CD4-positive, alpha-beta T cell treated with Interleukin-6 at 100 ng/mL for 8 hours (primary cell): Measurements from ENCODE around the gene MRPS9.

ENCODE experiments used
- DNase-seq: peaks from one replicate; pipeline ENCODE4 v3.0.0-alpha.2; 2020; ENCODE audit warnings: mixed read lengths, low spot score

Gene MRPS9

DNA sequence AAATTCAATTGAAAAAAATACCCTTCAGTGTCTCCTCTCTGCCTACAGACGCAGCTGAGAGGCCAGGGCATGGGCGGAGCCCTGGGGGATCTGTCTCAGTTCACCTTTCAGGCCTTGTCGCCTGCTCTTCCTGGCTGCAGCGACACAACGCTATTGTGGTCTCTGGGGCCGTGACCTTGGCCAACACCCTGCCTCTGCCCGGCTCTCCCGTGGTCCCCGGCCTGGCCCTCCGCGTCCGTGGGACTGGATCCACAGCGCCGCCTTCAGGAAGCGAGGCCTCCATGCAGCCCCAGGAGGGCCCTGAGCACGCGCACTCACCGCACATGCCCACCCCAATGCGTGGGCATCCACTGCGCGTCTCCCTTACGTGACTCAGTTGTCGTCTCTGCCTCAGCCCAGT is 81.1 kb downstream of the MRPS9 start:
- DNase-seq, result no peak

DNA sequence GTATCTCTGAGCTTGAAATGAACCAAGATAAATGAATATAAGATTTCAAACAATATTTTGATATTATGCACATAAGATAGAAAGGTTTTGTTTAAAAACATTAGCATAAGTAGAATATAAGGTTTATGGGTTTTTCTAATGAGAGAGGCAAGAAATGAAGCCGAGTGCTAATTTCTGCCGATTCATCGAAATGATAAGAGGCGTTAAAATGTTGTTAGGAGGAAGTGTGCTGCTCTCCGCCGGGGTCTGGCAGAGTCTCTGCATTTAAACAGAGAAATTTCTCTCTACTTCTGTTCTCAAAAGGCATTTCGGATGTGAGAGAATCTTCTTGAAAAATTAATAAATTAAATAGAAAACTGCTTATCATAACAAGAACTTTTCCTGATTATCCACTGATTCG is 83.6 kb downstream of the MRPS9 start:
- DNase-seq, result no peak

DNA sequence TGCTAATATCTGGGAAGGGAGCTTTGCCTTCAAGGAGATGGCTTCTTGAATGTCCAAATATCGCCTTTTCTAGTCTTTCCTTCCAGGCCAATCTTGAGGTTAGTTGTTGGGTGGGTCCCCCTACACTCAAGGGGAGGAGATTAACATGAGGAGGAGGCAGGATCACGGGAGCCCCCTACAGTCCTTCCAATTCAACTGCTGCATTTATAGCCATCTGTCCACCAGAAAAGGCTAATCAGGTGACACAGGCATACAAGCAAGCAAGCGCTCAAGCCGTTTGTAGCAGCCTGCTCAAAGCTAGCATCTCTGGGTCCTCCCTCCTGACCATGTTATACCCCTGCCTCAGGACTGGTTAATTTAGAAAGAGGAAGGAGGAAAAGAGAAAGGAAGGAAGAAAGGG is 87.6 kb downstream of the MRPS9 start:
- no peak for DNase-seq

DNA sequence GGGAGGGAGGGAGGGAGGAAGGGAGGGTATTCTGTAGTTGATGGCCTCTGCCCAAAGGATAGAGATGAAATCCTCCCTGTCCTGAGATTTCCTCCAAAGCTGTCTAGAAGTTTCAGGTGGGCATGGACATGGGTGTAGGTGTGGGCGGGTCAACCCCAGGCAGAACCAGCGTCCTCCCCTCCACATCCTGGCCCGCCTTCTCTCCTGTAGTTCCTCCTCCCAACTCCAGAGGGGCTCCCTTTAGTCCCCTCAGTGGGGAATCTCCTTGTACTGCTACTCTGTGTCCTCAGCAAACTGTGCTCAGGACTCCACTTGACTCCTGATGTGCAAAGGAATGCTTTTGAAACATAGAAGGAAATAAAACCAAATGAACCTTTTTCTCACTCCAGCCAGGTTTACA is 88.1 kb downstream of the MRPS9 start:
- DNase-seq, result no peak

- DNase-seq, result no peak
Measured at GRCh38 chr2:105126336-105126735, 88.5 kb downstream of the MRPS9 start.

- no peak for DNase-seq
Measured at GRCh38 chr2:105127289-105127915, 89.5 kb downstream of the MRPS9 start.

GRCh38 chr2:105129722-105130232 is 91.9 kb downstream of the MRPS9 start:
- DNase-seq, result no peak

- no peak for DNase-seq
Measured at GRCh38 chr2:105130546-105130945, 92.7 kb downstream of the MRPS9 start.

DNA sequence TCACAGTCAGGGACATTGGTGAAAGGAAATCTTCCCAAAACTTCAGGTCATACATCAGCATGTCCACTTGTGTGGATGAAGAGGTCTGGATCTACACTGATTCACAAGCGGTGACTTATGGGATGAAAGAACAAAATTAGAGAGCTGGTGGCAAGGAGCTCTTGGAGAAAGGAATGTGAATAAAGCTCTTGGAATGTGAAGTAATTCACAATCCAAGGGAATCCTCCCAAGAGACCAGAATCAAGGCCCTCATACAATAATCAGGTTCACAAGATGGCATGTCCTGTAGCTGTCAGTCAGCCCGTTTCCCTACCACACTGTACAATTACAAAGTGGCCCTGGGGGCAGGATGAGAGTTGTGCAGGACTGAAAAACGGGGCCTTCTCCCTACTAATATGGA is 96.2 kb downstream of the MRPS9 start:
- no peak for DNase-seq

DNA sequence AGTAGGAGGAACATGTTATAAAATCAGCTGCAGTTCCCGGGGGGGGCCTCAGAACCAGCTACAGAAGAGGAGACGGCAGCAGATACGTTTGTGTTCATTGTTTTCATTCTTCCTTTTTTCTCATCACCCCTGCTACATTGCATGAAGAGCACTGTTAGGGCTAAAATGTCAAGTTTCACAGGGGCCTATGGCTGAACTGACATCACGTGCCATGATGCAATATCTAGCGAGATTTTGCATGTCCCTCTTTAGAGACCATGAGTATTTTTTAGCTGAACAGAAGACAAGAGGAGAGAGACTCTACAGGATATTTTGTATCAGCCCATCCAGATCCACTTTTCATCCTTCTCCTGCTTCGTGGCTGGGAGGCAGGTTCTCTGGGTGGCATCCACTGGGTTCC is 97.6 kb downstream of the MRPS9 start:
- DNase-seq, result no peak

DNA sequence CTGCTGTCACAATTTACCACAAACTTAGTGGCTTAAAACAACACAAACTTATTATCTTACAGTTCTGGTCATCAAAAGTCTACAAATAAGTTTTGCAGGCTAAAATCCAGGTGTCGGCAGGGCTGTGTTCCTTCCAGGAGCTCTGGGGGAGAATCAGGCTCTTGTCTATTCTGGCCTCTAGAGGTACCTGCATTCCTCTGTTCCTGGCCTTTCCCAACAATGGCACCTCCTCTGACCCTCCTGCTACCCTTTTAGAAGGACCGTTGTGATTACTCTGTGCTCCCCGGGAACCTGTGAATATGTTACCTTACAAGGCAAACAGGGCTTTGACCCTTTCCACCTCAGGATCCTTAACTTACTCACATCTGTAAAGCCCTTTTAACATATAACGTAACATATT is 98.5 kb downstream of the MRPS9 start:
- no peak for DNase-seq

DNA sequence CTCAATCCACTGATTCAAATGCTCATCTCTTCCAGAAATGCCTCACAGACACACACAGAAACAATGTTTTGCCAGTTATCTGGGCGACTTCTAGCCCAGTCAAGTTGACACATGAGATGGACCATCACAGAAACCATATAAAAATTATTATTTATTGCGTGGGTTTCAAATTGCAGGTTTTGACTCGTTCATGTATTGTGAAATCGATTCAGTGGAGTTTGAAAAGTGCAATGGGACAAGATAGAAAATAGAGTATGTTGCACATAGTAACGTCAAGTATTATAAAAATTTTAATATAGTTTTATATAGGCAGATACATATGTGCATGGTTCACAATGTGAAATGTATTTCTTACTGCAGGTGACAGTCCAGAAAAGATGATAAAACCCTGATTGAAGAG is 100.8 kb downstream of the MRPS9 start:
- no peak for DNase-seq

- no peak for DNase-seq
Measured at GRCh38 chr2:105139556-105140239, 101.8 kb downstream of the MRPS9 start.

DNA sequence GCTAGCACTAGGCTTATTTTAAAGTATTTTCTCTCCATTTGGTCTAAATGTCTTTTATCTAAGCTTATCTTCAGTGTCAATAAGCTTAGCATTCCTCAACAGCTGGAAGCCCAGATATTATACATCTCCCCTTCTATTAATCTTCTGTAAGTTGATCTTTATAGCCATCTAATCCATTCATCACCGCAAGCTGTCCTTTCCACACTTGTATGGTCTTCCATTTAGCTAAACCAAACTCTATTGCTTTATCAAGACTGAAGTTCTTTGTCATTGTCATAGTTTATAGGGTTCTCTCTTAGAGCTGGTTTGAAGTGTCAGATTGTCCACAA is 102.3 kb downstream of the MRPS9 start:
- no peak for DNase-seq

DNA sequence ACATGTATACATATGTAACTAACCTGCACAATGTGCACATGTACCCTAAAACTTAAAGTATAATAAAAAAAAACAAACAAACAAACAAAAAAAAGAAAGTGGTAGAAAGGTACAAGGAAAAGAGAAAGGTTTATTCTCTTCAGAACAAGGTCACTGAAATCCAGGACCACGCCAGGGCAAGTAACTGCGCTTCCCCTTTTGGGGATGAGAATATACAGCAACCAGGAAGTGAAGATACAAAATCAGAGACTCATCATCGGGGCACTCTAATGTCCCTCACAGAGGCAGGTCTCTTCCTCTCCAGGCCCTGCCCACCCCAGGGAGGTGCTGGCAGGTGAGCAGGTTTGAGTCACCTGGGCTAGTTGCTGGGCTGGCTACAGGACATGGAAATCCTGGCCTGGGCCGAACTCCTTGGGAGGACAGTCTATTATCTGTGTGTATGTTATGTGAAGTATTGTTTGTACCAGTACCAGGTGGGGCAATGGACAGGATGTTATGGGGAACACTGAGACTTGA is 103.3 kb downstream of the MRPS9 start:
- no peak for DNase-seq

- no peak for DNase-seq
Measured at GRCh38 chr2:105142239-105142638, 104.4 kb downstream of the MRPS9 start.

- no peak for DNase-seq
Measured at GRCh38 chr2:105143094-105143466, 105.2 kb downstream of the MRPS9 start.

- DNase-seq, result no peak
Measured at GRCh38 chr2:105143467-105144151, 105.7 kb downstream of the MRPS9 start.

- no peak for DNase-seq
Measured at GRCh38 chr2:105144152-105144940, 106.5 kb downstream of the MRPS9 start.

DNA sequence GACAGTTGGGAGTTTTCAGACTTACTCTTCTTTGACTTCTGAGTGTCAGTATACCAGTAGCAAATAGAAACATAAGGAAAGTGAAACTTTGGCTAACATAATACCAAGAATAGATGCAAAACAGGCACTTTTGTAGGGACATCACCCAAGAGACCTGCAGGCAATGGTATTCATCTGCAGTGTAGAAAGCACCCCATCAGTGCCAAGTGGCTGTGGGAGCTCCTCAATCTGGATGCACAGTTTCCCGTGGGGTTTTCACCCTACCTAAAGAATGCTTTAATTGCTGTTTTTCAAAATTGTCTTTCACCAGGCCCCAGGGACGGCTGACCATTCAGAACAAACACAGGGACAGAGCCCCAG is 107.1 kb downstream of the MRPS9 start:
- no peak for DNase-seq

DNA sequence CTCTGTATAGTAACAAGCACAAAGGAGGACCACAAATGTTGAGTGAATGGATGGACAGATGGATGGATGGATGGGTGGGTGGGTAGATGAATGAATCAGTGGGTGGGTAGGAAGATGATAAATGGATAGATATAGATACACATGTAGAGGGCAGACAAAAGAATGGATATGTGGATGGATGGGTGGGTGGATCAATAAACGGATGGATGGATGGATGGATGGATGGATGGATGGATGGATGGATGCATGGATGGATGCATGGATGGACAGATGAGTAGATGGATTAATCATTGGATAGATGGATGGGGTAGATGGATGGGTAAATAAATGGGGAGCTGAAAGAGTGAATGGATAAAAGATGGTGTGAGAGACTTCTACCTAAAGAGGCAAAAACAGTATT is 111.4 kb downstream of the MRPS9 start:
- DNase-seq, result no peak
